ENCODE data around the gene ZP1. TPM values are rescaled to one million over a fixed set of nuclear protein-coding genes. Genes with fewer than 3 reads are reported as not detected.

ZP1 gene
- total and polyA plus RNA-seq, 10 of the 15 experiments (the other 5 are each of a cell fraction or from before 2014, with no cell fraction given) = not detected

- H3K27me3 ChIP-seq (replicated peaks in 1 of 2; ENCODE audit: control insufficient read depth in 2 of 2, insufficient read depth in 2 of 2, low read length in 1 of 2) = no peaks in the 10 kb centered on the region
- no peaks in the 10 kb centered on the region for H3K4me1 ChIP-seq (ENCODE audit: control insufficient read depth, insufficient read depth, low read length)
- no TSS peak for BruUV-seq (replicated peaks)
- ATAC-seq (no peak), DNase-seq (ENCODE audit: low read depth, low spot score) (no peak), FAIRE-seq (no peak)
- no peak overlapping the region for H3K4me2 ChIP-seq (ENCODE audit: control insufficient read depth, insufficient read depth)
- intact Hi-C loops (cut with micrococcal nuclease; ENCODE audit: unreplicated experiment) = no loop called here
- ChIA-PET CTCF (interaction anchor here (1.2 kb wide), 1 partner anchor 41 kb away, joined by 3 read pairs; no protein-coding TSS in a partner anchor), RAD21 (ENCODE audit: unreplicated experiment) (no interaction called here), POLR2A (no interaction called here), SMC1A (ENCODE audit: uncharacterized antibody, unreplicated experiment) (no interaction called here)
- no peaks in the 10 kb centered on the region for H3K79me2 ChIP-seq (ENCODE audit: control insufficient read depth, insufficient read depth, low read length)
- H3K36me3 ChIP-seq (ENCODE audit: control insufficient read depth in 2 of 2, insufficient read depth in 2 of 2, low read length in 1 of 2) = no peaks in the 10 kb centered on the region; a peak in 2 of 4 replicates
- H3K9me3 ChIP-seq (replicated peaks; ENCODE audit: control insufficient read depth, insufficient read depth, low read length) = no peaks in the 10 kb centered on the region
- TF ChIP-seq KAT2A (conservative IDR thresholded peaks at IDR 0.05; ENCODE audit: control insufficient read depth, low read depth, low read length) (no peak), ATF7 (IDR thresholded peaks at IDR 0.05; ENCODE audit: low read depth) (no peak), MXI1 (IDR thresholded peaks at IDR 0.05; ENCODE audit: low read depth, low read length) (no peak), EGR1 (IDR thresholded peaks at IDR 0.05; ENCODE audit: borderline replicate concordance in 1 of 2, low read depth in 2 of 2, low read length in 2 of 2) (no peak), FOXM1 (IDR thresholded peaks at IDR 0.05; ENCODE audit: low read depth, low read length) (no peak), SMC3 (IDR thresholded peaks at IDR 0.05; ENCODE audit: borderline replicate concordance, low read length) (no peak)
- H3K9ac ChIP-seq (ENCODE audit: control insufficient read depth, insufficient read depth, low read length) = no peak overlapping the region
- no peak overlapping the region for H3K4me3 ChIP-seq
- in situ Hi-C loops (cut with MboI) = no loop called here
- H3K27ac ChIP-seq (ENCODE audit: control insufficient read depth, insufficient read depth) = no peak overlapping the region
- 95% methylated on average over 16 of the region's 16 CpGs for WGBS (ENCODE audit: insufficient coverage, insufficient replicate concordance, low lambda C conversion rate, missing lambda C conversion rate)
- no peaks in the 10 kb centered on the region; the same call in 1 of the 2 replicates for H4K20me1 ChIP-seq (ENCODE audit: control insufficient read depth, insufficient read depth)
- no peak overlapping the region for H2AFZ ChIP-seq (ENCODE audit: control insufficient read depth, low read depth, low read length)
Observed at GRCh38 chr11:60872961-60873524, 5.7 kb downstream of the ZP1 start.

GRCh38 chr11:60873533-60873932, 6.2 kb downstream of the ZP1 start:
- Histone ChIP-seq H3K9me3 (replicated peaks; ENCODE audit: control insufficient read depth, insufficient read depth, low read length) (no peaks in the 10 kb centered on the region), H3K27ac (ENCODE audit: control insufficient read depth, insufficient read depth) (no peak overlapping the region), H3K27me3 (replicated peaks in 1 of 2; ENCODE audit: control insufficient read depth in 2 of 2, insufficient read depth in 2 of 2, low read length in 1 of 2) (no peaks in the 10 kb centered on the region), H4K20me1 (ENCODE audit: control insufficient read depth, insufficient read depth) (no peaks in the 10 kb centered on the region; the same call in 1 of the 2 replicates), H2AFZ (ENCODE audit: control insufficient read depth, low read depth, low read length) (no peak overlapping the region), H3K79me2 (ENCODE audit: control insufficient read depth, insufficient read depth, low read length) (no peaks in the 10 kb centered on the region), H3K36me3 (ENCODE audit: control insufficient read depth in 2 of 2, insufficient read depth in 2 of 2, low read length in 1 of 2) (no peaks in the 10 kb centered on the region; a peak in 2 of 4 replicates), H3K4me2 (ENCODE audit: control insufficient read depth, insufficient read depth) (no peak overlapping the region), H3K9ac (ENCODE audit: control insufficient read depth, insufficient read depth, low read length) (no peak overlapping the region), H3K4me3 (no peak overlapping the region), H3K4me1 (ENCODE audit: control insufficient read depth, insufficient read depth, low read length) (no peaks in the 10 kb centered on the region)
- ChIA-PET POLR2A (no interaction called here), SMC1A (ENCODE audit: uncharacterized antibody, unreplicated experiment) (no interaction called here), RAD21 (ENCODE audit: unreplicated experiment) (no interaction called here), CTCF (interaction anchor here (1.2 kb wide), 1 partner anchor 42 kb away, joined by 3 read pairs; no protein-coding TSS in a partner anchor)
- 95% methylated on average over 12 of the region's 12 CpGs for WGBS (ENCODE audit: insufficient coverage, insufficient replicate concordance, low lambda C conversion rate, missing lambda C conversion rate)
- no peak for DNase-seq (ENCODE audit: low read depth, low spot score)
- in situ Hi-C loops (cut with MboI) (no loop called here), intact Hi-C loops (cut with micrococcal nuclease; ENCODE audit: unreplicated experiment) (no loop called here)
- BruUV-seq (replicated peaks) = no TSS peak
- FAIRE-seq = no peak
- no peak for ATAC-seq
- TF ChIP-seq IKZF2 (IDR thresholded peaks at IDR 0.05) (no peak), HDGF (IDR thresholded peaks at IDR 0.05) (no peak), TCF7 (IDR thresholded peaks at IDR 0.05; ENCODE audit: borderline replicate concordance) (no peak), SIX5 (IDR thresholded peaks at IDR 0.05; ENCODE audit: low read depth, low read length, severe bottlenecking) (no peak), TCF12 (IDR thresholded peaks at IDR 0.05; ENCODE audit: low read depth, low read length) (no peak), ZNF207 (IDR thresholded peaks at IDR 0.05; ENCODE audit: borderline replicate concordance) (no peak), PAX5 (IDR thresholded peaks at IDR 0.05; ENCODE audit: borderline replicate concordance, low read depth, low read length) (no peak), EP300 (IDR thresholded peaks at IDR 0.05; ENCODE audit: borderline replicate concordance in 1 of 2, control insufficient read depth in 1 of 2, low read depth in 2 of 2, low read length in 2 of 2) (no peak), ZNF687 (IDR thresholded peaks at IDR 0.05) (no peak)
